Stimulated activated naive CD8-positive, alpha-beta T cell treated with anti-CD3 and anti-CD28 coated beads, Interleukin-15, Interleukin-2, amounts not matched to agents 100 U/mL and 50 U/mL, for 24 hours (primary cell): ENCODE data around the gene ANO2.
"Not testable (repeated sequence)": the region's sequence is repeated elsewhere in the genome, so short reads cannot be mapped to it uniquely, and the experiment has no call there.

ENCODE experiments used
- ATAC-seq: fragments of 150-1000 bp; cut with Tn5 transposase; one replicate; pipeline ENCODE4 v1.10.0; 2021
- DNase-seq: peaks from one replicate; pipeline ENCODE4 v3.0.0; 2021

The ANO2 gene

GRCh38 chr12:5661811-5662210 lies 283.2 kb downstream of the ANO2 start:
- no peak for ATAC-seq
- DNase-seq = no peak

DNA sequence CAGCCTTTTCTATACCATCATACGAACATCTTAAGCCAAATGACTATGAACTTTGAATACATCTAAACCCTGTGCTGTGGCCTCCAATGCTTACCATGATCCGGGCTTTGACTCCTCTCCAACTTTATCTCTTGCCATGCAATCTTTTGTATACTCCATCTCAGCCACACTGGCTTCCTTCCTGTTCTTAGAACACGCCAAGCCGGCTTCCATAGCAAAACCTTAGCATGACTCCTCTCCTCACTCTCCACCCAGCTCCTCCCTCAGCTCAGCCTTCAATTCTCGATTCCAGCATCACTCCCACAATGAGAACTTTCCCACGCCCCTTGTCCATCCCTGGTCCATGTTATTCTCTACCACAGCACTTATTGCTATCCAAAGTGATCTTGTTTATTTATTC lies 284.8 kb downstream of the ANO2 start:
- DNase-seq (no peak), ATAC-seq (no peak)

GRCh38 chr12:5658339-5658941 lies 286.6 kb downstream of the ANO2 start:
- ATAC-seq, DNase-seq: not testable (repeated sequence)

- DNase-seq (no peak), ATAC-seq (no peak)
These were observed 288.2 kb downstream of the ANO2 start for GRCh38 chr12:5656836-5657235.

DNA sequence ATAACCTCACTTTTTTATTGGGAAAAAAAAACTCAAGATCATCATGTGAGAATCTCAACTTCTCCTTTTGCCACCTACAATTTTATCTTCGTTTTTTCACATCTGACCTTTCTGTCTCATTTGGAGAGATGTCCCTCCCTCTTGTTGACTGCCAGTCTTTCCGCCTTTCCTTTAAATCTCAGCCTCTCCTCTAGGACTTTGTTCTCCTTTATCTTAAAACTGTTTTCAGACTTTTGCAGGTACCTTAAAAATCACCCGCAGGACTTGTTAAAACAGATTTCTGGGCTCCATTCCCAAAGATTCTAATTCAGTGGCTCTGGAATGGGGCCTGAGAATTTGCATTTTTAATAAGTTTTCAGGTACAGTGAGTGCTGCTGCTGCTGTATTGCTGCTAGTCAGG lies 289.9 kb downstream of the ANO2 start:
- no peak for DNase-seq
- no peak for ATAC-seq

- ATAC-seq (no peak), DNase-seq (no peak)
These were observed 291.0 kb downstream of the ANO2 start for GRCh38 chr12:5654019-5654418.

- DNase-seq (no peak), ATAC-seq (no peak)
These were observed 294.1 kb downstream of the ANO2 start for GRCh38 chr12:5650829-5651461.

- ATAC-seq = no peak
- no peak for DNase-seq
These were observed 294.8 kb downstream of the ANO2 start for GRCh38 chr12:5650281-5650680.

GRCh38 chr12:5648692-5649359 lies 296.2 kb downstream of the ANO2 start:
- ATAC-seq = no peak
- DNase-seq = no peak

GRCh38 chr12:5643266-5643665 lies 301.8 kb downstream of the ANO2 start:
- ATAC-seq (no peak), DNase-seq (no peak)

- ATAC-seq = no peak
- DNase-seq = no peak
These were observed 307.4 kb downstream of the ANO2 start for GRCh38 chr12:5637698-5638097.

- ATAC-seq (no peak), DNase-seq (no peak)
These were observed 308.2 kb downstream of the ANO2 start for GRCh38 chr12:5636907-5637306.

GRCh38 chr12:5633106-5633505 lies 312.0 kb downstream of the ANO2 start:
- ATAC-seq (no peak), DNase-seq (no peak)

GRCh38 chr12:5632453-5632852 lies 312.6 kb downstream of the ANO2 start:
- no peak for DNase-seq
- no peak for ATAC-seq

DNA sequence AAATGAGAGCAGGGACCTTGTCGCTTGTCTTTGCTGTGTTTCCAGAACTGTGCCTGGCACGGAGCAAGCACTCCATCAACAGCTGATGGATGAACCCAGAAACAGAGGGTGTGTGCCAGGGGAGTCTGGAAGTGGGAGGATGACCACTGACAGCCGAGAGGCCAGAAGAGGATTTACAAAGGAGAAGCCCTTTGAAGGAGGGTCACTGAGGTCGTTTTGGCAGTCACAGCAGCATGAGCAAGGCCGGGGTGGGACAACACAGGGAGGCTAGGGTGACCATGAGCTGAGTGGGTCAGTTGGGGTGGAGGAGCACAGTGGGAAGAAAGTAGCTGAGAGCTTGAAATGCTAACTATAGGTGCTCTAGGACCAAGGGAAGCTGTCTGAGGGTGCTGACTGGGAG lies 313.6 kb downstream of the ANO2 start:
- no peak for DNase-seq

GRCh38 chr12:5630726-5631125 lies 314.3 kb downstream of the ANO2 start:
- no peak for ATAC-seq
- no peak for DNase-seq

More for the DNA sequence above, 313.6 kb downstream of the ANO2 start:
- ATAC-seq = no peak

GRCh38 chr12:5628501-5628900 lies 316.6 kb downstream of the ANO2 start:
- DNase-seq = no peak
- ATAC-seq = no peak

DNA sequence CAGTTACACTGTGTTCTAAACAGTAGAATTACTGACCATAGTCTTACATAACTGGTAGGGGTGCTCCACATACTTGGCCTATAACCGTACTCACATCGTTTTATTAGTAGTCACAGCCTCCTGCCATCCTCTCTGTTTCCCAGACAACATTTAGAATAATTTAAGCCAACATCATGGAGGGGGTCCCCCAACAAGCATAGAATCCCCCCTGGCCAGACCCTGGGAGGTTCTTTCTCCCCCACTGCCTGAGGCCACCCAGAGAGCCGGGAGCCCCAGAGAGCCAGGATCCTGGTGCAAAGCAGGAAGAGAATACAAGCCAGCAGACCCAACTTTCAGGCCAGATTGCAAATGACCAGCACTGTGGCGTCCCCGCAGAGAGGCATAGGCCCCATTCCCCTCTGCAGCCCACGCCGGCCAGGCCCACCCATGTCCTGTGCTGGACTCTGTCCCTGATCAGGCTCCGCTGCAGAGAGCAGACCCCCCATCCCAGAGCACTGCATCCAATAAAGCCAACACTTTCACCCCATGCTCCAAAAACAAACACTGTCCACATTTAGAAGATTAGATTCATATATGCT lies 317.9 kb downstream of the ANO2 start:
- DNase-seq (no peak), ATAC-seq (no peak)

- DNase-seq (no peak), ATAC-seq (no peak)
These were observed 318.9 kb downstream of the ANO2 start for GRCh38 chr12:5626151-5626550.

DNA sequence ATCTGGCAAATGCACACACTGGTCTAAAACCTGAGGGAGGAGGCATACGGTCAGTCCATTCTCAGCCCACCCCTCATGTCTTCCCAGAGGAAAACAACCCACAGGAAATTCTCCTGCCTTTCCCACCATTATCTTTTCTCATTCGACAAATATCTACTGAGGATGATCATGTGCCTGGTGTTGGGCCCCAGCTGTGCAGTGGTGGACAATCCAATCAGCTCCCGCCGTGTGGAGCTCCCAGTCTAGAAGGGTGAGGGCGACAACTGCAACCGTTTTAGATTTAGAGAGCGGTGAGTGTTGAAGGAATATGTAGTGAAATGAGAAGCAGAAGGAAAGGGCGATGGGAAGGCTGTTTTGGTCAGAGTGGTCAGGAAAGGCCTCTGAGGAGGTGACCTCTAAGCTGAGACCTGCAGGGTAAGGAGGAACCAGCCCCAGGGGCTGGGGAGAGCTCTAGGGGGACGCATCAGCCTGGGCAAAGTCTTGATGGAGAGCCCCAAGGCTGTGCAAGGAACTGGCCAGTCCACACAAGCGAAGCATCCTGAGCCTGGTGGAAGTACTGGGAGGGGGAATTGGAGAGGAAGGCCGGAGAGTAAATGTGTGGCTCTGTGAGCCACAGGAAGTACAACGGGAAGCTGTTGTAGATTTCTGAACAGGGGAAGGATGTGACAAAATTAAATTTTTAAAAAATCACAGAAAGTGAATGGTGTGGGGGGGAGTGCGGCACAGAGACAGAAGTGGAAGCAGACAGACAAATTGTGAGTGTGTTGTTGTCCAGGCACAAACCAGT lies 320.4 kb downstream of the ANO2 start:
- ATAC-seq (no peak), DNase-seq (no peak)

DNA sequence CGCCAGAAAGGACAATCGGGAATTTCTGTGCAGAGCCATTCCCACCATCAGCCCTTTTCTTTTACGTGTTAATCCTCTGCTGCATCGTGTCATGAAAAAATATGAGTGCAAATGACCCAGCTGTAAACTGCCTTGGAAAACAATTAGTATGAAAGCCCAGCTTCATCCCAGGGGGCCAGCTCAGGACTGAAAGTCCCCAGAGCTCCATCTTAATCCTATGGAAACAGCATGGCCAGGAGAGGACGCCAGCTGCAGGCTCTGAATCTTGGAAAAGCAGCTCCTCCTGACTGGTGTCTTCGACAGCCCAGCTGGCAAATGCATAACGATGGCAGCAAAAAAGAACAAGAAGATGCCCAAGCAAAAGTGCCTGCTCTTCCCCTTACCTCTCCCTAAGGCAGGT lies 321.6 kb downstream of the ANO2 start:
- ATAC-seq (no peak), DNase-seq (no peak)

- DNase-seq (no peak), ATAC-seq (no peak)
These were observed 322.8 kb downstream of the ANO2 start for GRCh38 chr12:5622280-5622679.

GRCh38 chr12:5621329-5621728 lies 323.7 kb downstream of the ANO2 start:
- no peak for ATAC-seq
- no peak for DNase-seq
